IMR-90 (cell line): ENCODE data around the gene MICAL3. TPM values are rescaled to one million over a fixed set of nuclear protein-coding genes. Genes with fewer than 3 reads are reported as not detected.

Experiments used
- ATAC-seq: fragments of 200-7000 bp; cut with Tn5 transposase; 2 replicates; pipeline ENCODE4 v1.9.1; 2020; ENCODE audit warnings: low read depth, mild to moderate bottlenecking, moderate library complexity
- BruUV-seq: library from RNA; stranded (reverse); fragments of 400-500 nt; replicated peaks from 2 replicates; lab custom pipeline; 2021; lab: Mats Ljungman, UMichigan
- CTCF ChIA-PET: fragments of 300-600 bp; formaldehyde crosslinking; extraction: SDS; loops from one replicate; lab custom pipeline; 2021; ENCODE audit warnings: antibody characterized with exemption; lab: Yijun Ruan, JAX
- POLR2A ChIA-PET: fragments of 300-600 bp; sonication (Branson Sonifier 250); formaldehyde crosslinking; loops from one replicate; lab custom pipeline; 2022; ENCODE audit warnings: antibody characterized with exemption; ENCODE audit not compliant: unreplicated experiment; lab: Charles Lee
- DNase-seq: peaks from one replicate; pipeline ENCODE4 v3.0.0; 2013
- H2AFZ ChIP-seq: replicated peaks from 2 replicates; pipeline ENCODE3; 2013; ENCODE audit warnings: low read length, mild to moderate bottlenecking; ENCODE audit not compliant: poor library complexity
- H2AK5ac ChIP-seq: 2 replicates; pipeline ENCODE4 v1.6.1; 2013; ENCODE audit warnings: low read depth, low read length, inconsistent platforms
- H2AK9ac ChIP-seq: replicated peaks from 2 replicates; pipeline ENCODE3; 2013; ENCODE audit warnings: mild to moderate bottlenecking, low read depth, low read length, moderate library complexity; ENCODE audit not compliant: poor library complexity
- H2BK120ac ChIP-seq: 2 replicates; pipeline ENCODE4 v1.6.1; 2013; ENCODE audit warnings: low read depth, low read length, inconsistent platforms
- H2BK15ac ChIP-seq: 3 replicates; pipeline ENCODE4 v1.6.1; 2013; ENCODE audit warnings: low read depth, low read length, inconsistent platforms
- H2BK20ac ChIP-seq: 2 replicates; pipeline ENCODE4 v1.6.1; 2013; ENCODE audit warnings: low read depth, mild to moderate bottlenecking, inconsistent platforms, low read length, moderate library complexity
- H2BK5ac ChIP-seq: 2 replicates; pipeline ENCODE4 v1.6.1; 2013; ENCODE audit warnings: mild to moderate bottlenecking, low read depth, low read length, inconsistent platforms; ENCODE audit not compliant: poor library complexity, severe bottlenecking
- H3K14ac ChIP-seq: replicated peaks from 2 replicates; pipeline ENCODE4 v1.6.1; 2013; ENCODE audit warnings: low read depth, low read length, inconsistent platforms
- H3K18ac ChIP-seq: 2 replicates; pipeline ENCODE4 v1.6.1; 2013; ENCODE audit warnings: low read depth, low read length, control low read depth
- H3K23ac ChIP-seq: 2 replicates; pipeline ENCODE4 v1.6.1; 2013; ENCODE audit warnings: low read depth, low read length, inconsistent platforms
- H3K27ac ChIP-seq: 2 replicates; pipeline ENCODE4 v1.5.1; 2013; ENCODE audit warnings: mild to moderate bottlenecking, control low read depth, low read length; ENCODE audit not compliant: insufficient read depth
- H3K27me3 ChIP-seq: 2 replicates; pipeline ENCODE4 v1.6.1; 2013; ENCODE audit warnings: low read length; ENCODE audit not compliant: control insufficient read depth, insufficient read depth
- H3K36me3 ChIP-seq: 2 replicates; pipeline ENCODE4 v1.6.1; 2013; ENCODE audit warnings: low read length, mixed read lengths; ENCODE audit not compliant: control insufficient read depth, insufficient read depth
- H3K4ac ChIP-seq: 2 replicates; pipeline ENCODE4 v1.6.1; 2013; ENCODE audit warnings: low read depth, low read length, inconsistent platforms
- H3K4me1 ChIP-seq: 2 replicates; pipeline ENCODE4 v1.6.1; 2013; ENCODE audit warnings: low read length, mixed read lengths; ENCODE audit not compliant: control insufficient read depth, insufficient read depth
- H3K4me2 ChIP-seq: 2 replicates; pipeline ENCODE4 v1.6.1; 2013; ENCODE audit warnings: low read depth, mild to moderate bottlenecking, control low read depth, low read length, moderate library complexity
- H3K4me3 ChIP-seq: 2 replicates; pipeline ENCODE4 v1.5.1; 2013; ENCODE audit warnings: low read depth, mild to moderate bottlenecking, control low read depth, low read length, moderate library complexity; ENCODE audit not compliant: insufficient read depth
- H3K56ac ChIP-seq: 2 replicates; pipeline ENCODE4 v1.6.1; 2013; ENCODE audit warnings: low read length, inconsistent platforms; ENCODE audit not compliant: insufficient read depth; ENCODE audit errors: extremely low read depth
- H3K79me1 ChIP-seq, 2 experiments: 2 replicates each; pipeline ENCODE4 v1.6.1; 2013; ENCODE audit warnings: low read length in 2 of 2, inconsistent platforms in 1 of 2, low read depth in 1 of 2
- H3K9ac ChIP-seq: 2 replicates; pipeline ENCODE4 v1.6.1; 2013; ENCODE audit warnings: low read depth, low read length, control low read depth
- H3K9me1 ChIP-seq: 2 replicates; pipeline ENCODE4 v1.6.1; 2013; ENCODE audit warnings: low read length, inconsistent platforms; ENCODE audit not compliant: insufficient read depth
- H3K9me3 ChIP-seq: 2 replicates; pipeline ENCODE4 v1.6.1; 2013; ENCODE audit warnings: low read length; ENCODE audit not compliant: control insufficient read depth, insufficient read depth
- H4K20me1 ChIP-seq: 2 replicates; pipeline ENCODE4 v1.6.1; 2013; ENCODE audit warnings: low read length, inconsistent platforms; ENCODE audit not compliant: insufficient read depth
- H4K5ac ChIP-seq: 2 replicates; pipeline ENCODE4 v1.6.1; 2013; ENCODE audit warnings: mild to moderate bottlenecking, low read depth, low read length, control low read depth
- H4K8ac ChIP-seq, 2 experiments: 2 replicates each; pipeline ENCODE4 v1.6.1; 2013; ENCODE audit warnings: low read depth in 2 of 2, low read length in 2 of 2, control low read depth in 1 of 2, inconsistent platforms in 1 of 2
- H4K91ac ChIP-seq: 2 replicates; pipeline ENCODE4 v1.6.1; 2013; ENCODE audit warnings: low read depth, low read length, inconsistent platforms; ENCODE audit not compliant: insufficient read depth
- BHLHE40 ChIP-seq: fragments of 150-350 bp; IDR thresholded peaks from 2 replicates; pipeline ENCODE4 v1.6.1; 2016; ENCODE audit warnings: mild to moderate bottlenecking, low read depth, low read length
- CEBPB ChIP-seq: IDR thresholded peaks from 2 replicates; pipeline ENCODE4 v1.6.1; 2012; ENCODE audit warnings: low read depth, low read length, improper control_type of control experiment
- CHD1 ChIP-seq: IDR thresholded peaks from 2 replicates; pipeline ENCODE4 v1.6.1; 2012; ENCODE audit warnings: low read depth, low read length, improper control_type of control experiment
- MAZ ChIP-seq: IDR thresholded peaks from 2 replicates; pipeline ENCODE4 v1.6.1; 2012; ENCODE audit warnings: low read depth, mild to moderate bottlenecking, low read length, improper control_type of control experiment, moderate library complexity, borderline replicate concordance
- MXI1 ChIP-seq: IDR thresholded peaks from 2 replicates; pipeline ENCODE4 v1.6.1; 2012; ENCODE audit warnings: low read depth, mild to moderate bottlenecking, low read length, moderate library complexity, borderline replicate concordance
- NFE2L2 ChIP-seq: fragments of 150-350 bp; IDR thresholded peaks from 2 replicates; pipeline ENCODE4 v1.6.1; 2016; ENCODE audit warnings: low read depth, mild to moderate bottlenecking, low read length
- POLR2A ChIP-seq: IDR thresholded peaks from 2 replicates; pipeline ENCODE4 v1.6.1; 2012; ENCODE audit warnings: mild to moderate bottlenecking, low read depth, low read length
- RCOR1 ChIP-seq: IDR thresholded peaks from 2 replicates; pipeline ENCODE4 v1.6.1; 2012; ENCODE audit warnings: mild to moderate bottlenecking, low read length, improper control_type of control experiment; ENCODE audit not compliant: insufficient replicate concordance
- WGBS, 2 experiments: methylation state at CpG; one replicate each; pipeline versions ENCODE4 v1.1.5 to v1.1.7; 2013; ENCODE audit warnings: missing lambda C conversion rate in 2 of 2; ENCODE audit not compliant: insufficient read length in 1 of 2; ENCODE audit errors: extremely low coverage in 2 of 2; 5-methylcytosine and 5-hydroxymethylcytosine counted together
- dilution Hi-C: fragments of 300-500 bp; cut with HindIII; formaldehyde crosslinking; loops from one replicate; pipeline ENCODE4 v1.14.3; 2018; ENCODE audit warnings: low sequenced_read_pairs; ENCODE audit not compliant: unreplicated experiment
- in situ Hi-C: fragments of 300-500 bp; cut with MboI; formaldehyde crosslinking; loops from 3 replicates; pipeline ENCODE4 v1.14.3; 2019; ENCODE audit warnings: low sequenced_read_pairs, inconsistent platforms, mixed read lengths
- intact Hi-C: fragments of 100-400 bp; cut with micrococcal nuclease; formaldehyde crosslinking; loops from 2 replicates; pipeline ENCODE4 v1.10.0; 2022
- polyA plus RNA-seq, 3 experiments: library from polyadenylated mRNA; depleted of rRNA; stranded (reverse); fragments of >200 nt; gene quantifications; 2 replicates each; pipeline ENCODE4 v1.2.3, GENCODE V29; 2012; ENCODE audit warnings: low replicate concordance in 1 of 3
- total RNA-seq: library from RNA; depleted of rRNA; stranded (reverse); fragments of >200 nt; gene quantifications from 2 replicates; pipeline ENCODE4 v1.2.3, GENCODE V29; 2012
- TF ChIP-seq, protein P1 (sequence below): fragments of 150-350 bp; IDR thresholded peaks from 2 replicates; pipeline ENCODE4 v1.6.1; 2017; ENCODE audit warnings: mild to moderate bottlenecking, antibody characterized with exemption, low read length, low read depth
- TF ChIP-seq, protein P2 (sequence below): conservative IDR thresholded peaks from 2 replicates; pipeline ENCODE4 v1.5.1; 2012; ENCODE audit warnings: mild to moderate bottlenecking, low read depth, low read length, improper control_type of control experiment
- TF ChIP-seq, protein P3 (sequence below): fragments of 150-350 bp; IDR thresholded peaks from 2 replicates; pipeline ENCODE4 v1.6.1; 2016; ENCODE audit warnings: low read depth, mild to moderate bottlenecking, low read length, moderate library complexity, borderline replicate concordance

Gene MICAL3
- total and polyA plus RNA-seq, 2 of the 4 experiments (the other 2 are of a cell fraction) = 17.6 to 26.8 TPM

DNA sequence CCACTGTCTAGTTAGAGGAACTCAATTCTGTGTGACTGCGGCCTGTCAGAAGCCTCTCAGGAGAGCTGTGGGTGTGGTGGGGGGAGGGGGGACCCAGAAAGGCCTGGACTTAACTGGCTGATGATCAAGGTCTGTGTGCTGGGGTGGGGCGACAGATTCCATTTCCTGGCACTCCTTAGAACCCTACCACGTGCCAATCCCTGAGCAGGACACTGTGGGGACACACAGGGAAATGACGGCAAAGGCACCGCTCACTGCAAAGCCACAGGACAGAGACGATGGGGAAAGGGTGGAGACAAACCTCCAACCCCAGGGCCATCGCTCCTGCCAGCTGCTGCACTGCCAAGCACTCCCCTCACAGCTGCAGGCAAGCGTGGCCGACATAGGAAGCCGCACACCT, 191.7 kb downstream of the MICAL3 start:
- H2AFZ ChIP-seq = no peak overlapping the region
- H2AK9ac ChIP-seq = no peak overlapping the region
- H4K91ac ChIP-seq = no peak overlapping the region
- ATAC-seq (no peak), DNase-seq (no peak)
- H2BK15ac ChIP-seq = no peak overlapping the region
- no peak overlapping the region for H3K18ac ChIP-seq
- H3K4me2 ChIP-seq = no peak overlapping the region
- H2BK120ac ChIP-seq = no peak overlapping the region
- dilution Hi-C loops (no loop called here), in situ Hi-C loops (loop anchor here (5.0 kb wide), 1 partner anchor 240 kb away; no protein-coding TSS in a partner anchor), intact Hi-C loops (no loop called here)
- no peaks in the 10 kb centered on the region for H3K9me3 ChIP-seq
- H3K9ac ChIP-seq = no peak overlapping the region
- no peaks in the 10 kb centered on the region for H3K9me1 ChIP-seq
- H3K14ac ChIP-seq = no peak overlapping the region
- ChIA-PET CTCF (interaction anchor here (1.6 kb wide), 1 partner anchor 243 kb away, joined by 4 read pairs; no protein-coding TSS in a partner anchor), POLR2A (no interaction called here)
- no peak overlapping the region for H2BK20ac ChIP-seq
- peaks cover 17% of the 10 kb centered on the region for H3K36me3 ChIP-seq
- no peak overlapping the region for H3K23ac ChIP-seq
- no peaks in the 10 kb centered on the region for H3K79me1 ChIP-seq
- no peak overlapping the region for H2AK5ac ChIP-seq
- H4K5ac ChIP-seq = no peak overlapping the region
- no peak overlapping the region for H3K4me3 ChIP-seq
- H4K20me1 ChIP-seq = no peaks in the 10 kb centered on the region
- no peak overlapping the region for H3K56ac ChIP-seq
- TF ChIP-seq NFE2L2 (no peak), CHD1 (no peak), MXI1 (no peak), BHLHE40 (no peak), RCOR1 (no peak), MAZ (no peak), CEBPB (no peak), POLR2A (no peak)
- TF ChIP-seq, protein P1, sequence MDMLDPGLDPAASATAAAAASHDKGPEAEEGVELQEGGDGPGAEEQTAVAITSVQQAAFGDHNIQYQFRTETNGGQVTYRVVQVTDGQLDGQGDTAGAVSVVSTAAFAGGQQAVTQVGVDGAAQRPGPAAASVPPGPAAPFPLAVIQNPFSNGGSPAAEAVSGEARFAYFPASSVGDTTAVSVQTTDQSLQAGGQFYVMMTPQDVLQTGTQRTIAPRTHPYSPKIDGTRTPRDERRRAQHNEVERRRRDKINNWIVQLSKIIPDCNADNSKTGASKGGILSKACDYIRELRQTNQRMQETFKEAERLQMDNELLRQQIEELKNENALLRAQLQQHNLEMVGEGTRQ = no peak
- TF ChIP-seq, protein P2, sequence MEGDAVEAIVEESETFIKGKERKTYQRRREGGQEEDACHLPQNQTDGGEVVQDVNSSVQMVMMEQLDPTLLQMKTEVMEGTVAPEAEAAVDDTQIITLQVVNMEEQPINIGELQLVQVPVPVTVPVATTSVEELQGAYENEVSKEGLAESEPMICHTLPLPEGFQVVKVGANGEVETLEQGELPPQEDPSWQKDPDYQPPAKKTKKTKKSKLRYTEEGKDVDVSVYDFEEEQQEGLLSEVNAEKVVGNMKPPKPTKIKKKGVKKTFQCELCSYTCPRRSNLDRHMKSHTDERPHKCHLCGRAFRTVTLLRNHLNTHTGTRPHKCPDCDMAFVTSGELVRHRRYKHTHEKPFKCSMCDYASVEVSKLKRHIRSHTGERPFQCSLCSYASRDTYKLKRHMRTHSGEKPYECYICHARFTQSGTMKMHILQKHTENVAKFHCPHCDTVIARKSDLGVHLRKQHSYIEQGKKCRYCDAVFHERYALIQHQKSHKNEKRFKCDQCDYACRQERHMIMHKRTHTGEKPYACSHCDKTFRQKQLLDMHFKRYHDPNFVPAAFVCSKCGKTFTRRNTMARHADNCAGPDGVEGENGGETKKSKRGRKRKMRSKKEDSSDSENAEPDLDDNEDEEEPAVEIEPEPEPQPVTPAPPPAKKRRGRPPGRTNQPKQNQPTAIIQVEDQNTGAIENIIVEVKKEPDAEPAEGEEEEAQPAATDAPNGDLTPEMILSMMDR = no peak
- TF ChIP-seq, protein P3, sequence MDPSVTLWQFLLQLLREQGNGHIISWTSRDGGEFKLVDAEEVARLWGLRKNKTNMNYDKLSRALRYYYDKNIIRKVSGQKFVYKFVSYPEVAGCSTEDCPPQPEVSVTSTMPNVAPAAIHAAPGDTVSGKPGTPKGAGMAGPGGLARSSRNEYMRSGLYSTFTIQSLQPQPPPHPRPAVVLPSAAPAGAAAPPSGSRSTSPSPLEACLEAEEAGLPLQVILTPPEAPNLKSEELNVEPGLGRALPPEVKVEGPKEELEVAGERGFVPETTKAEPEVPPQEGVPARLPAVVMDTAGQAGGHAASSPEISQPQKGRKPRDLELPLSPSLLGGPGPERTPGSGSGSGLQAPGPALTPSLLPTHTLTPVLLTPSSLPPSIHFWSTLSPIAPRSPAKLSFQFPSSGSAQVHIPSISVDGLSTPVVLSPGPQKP = no peak
- H3K4me1 ChIP-seq = no peaks in the 10 kb centered on the region
- no TSS peak for BruUV-seq
- H4K8ac ChIP-seq = no peak overlapping the region
- no peaks in the 10 kb centered on the region for H3K27me3 ChIP-seq
- no peak overlapping the region for H2BK5ac ChIP-seq
- 95% methylated on average over 3 of the region's 10 CpGs; no CpG with 5 or more reads in 1 of the 2 experiments for WGBS, 2 experiments
- H3K4ac ChIP-seq = no peak overlapping the region
- H3K27ac ChIP-seq = no peak overlapping the region
